Sigmoid colon (tissue), 3 donors: ENCODE results near the gene ARHGAP42.

ENCODE experiments used
- CTCF ChIP-seq, 4 experiments: fragments of 450-650 bp in 3 of 4; fragments of 200-600 bp in 1 of 4; IDR thresholded peaks; one replicate each; pipeline ENCODE4 v1.5.1; 2016 to 2019; ENCODE audit warnings: antibody characterized with exemption in 4 of 4, mild to moderate bottlenecking in 3 of 4, moderate library complexity in 2 of 4
- POLR2A ChIP-seq, 2 donors: fragments of 450-650 bp; IDR thresholded peaks; one replicate each; pipeline ENCODE4 v1.6.1; 2016; ENCODE audit warnings: antibody characterized with exemption in 2 of 2, mild to moderate bottlenecking in 2 of 2, moderate library complexity in 2 of 2

GRCh38 chr11:100956351-100956750 lies 269.3 kb downstream of the ARHGAP42 start:
- TF ChIP-seq CTCF (IDR thresholded peaks at IDR 0.05) (no peak), POLR2A (IDR thresholded peaks at IDR 0.05) (no peak)
